GM19023 (cell line): ENCODE results near the gene CAB39L.
A peak's percentile ranks its signal among the peaks of the same experiment; 100 is the strongest.

Experiments
- ATAC-seq: cut with Tn5 transposase; IDR thresholded peaks from one replicate; pipeline ENCODE4 v1.9.1; 2021; ENCODE audit warnings: mild to moderate bottlenecking, moderate library complexity; ENCODE audit not compliant: unreplicated experiment

The CAB39L gene

DNA sequence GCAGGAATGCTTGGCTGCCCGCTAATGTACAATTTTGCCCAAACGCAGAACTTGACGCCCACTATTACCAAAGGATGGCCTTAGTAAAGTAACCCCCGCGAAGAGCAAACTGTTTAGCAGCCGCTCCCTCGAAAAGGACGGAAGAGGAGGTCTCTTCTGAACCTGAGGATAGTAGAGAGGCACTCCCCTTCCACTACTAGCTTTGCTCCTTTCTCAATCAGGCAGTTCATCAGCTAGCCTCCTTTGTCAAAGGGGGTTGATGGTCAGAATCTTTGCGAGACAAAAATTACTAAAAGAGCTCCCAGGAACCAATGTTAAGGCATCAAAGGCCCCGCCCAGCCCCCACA is 534 bp downstream of the CAB39L start:
- ATAC-seq = no peak

DNA sequence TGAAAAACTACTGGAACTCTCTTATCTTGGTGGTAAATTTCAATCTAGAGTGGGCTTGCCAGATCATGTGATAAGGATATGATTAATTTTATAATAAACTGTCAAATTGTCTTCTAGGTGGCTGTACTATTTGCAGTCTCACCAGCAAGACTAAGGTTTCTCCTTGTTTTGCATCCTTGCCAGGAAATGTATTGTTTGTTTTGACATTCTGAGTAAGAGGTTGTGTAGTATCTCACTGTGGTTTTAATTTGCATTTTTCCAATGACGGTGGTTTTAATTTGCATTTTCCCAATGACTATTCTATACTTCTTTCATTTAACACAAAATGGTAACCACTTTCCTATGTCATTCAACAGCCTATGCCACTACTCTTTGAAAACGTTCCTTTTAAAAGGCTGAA is 2.0 kb downstream of the CAB39L start:
- ATAC-seq = no peak

DNA sequence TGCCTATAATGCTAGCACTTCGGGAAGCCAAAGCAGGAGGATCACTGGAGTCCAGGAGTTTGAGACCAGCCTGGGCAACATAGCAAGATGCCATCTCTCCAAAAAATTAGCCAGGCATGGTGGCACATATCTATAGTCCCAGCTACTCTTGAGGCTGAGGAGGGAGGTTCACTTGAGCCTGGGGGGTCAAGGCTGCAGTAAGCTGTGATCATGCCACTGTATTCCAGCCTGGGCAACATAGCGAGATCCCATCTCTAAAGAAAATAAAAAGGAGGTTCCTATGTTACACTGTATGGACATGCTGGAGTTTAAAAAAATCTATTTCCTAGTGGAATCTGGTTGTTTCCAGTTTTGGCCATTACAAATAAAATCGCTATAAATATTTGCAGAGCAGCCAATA is 2.6 kb downstream of the CAB39L start:
- no peak for ATAC-seq

DNA sequence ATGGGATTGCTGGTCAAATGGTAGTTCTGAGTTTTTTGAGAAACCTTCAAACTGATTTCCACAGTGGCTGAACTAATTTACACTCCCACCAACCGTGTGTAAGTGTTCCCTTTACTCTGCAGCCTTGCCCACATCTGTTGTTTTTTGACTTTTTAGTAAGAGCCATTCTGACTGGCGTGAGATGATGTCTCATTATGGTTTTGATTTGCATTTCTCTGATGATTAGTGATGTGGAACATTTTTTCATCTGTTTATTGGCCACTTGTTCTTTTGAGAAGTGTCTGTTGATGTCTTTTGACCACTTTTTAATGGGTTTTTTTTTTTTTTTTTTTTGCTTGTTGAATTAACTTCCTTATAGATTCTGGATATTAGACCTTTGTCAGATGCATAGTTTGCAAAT is 4.3 kb downstream of the CAB39L start:
- ATAC-seq = no peak

DNA sequence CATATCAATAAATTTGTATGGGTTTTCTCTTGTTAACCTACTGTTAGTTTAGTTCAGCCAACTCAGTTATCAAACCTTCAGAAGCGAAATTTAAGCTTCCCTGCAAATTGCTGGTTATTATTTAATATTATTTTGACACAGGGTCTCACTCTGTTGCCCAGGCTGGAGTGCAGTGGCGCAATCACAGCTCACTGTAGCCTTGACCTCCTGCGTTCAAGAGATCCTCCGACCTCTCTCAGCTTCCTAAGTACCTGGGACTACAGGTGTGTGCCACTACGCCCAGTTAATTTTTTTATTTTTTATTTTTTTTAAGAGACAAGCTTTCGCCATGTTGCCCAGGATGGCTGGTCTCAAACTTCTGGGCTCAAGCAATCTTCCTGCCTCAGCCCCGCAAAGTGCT is 6.2 kb downstream of the CAB39L start:
- no peak for ATAC-seq

DNA sequence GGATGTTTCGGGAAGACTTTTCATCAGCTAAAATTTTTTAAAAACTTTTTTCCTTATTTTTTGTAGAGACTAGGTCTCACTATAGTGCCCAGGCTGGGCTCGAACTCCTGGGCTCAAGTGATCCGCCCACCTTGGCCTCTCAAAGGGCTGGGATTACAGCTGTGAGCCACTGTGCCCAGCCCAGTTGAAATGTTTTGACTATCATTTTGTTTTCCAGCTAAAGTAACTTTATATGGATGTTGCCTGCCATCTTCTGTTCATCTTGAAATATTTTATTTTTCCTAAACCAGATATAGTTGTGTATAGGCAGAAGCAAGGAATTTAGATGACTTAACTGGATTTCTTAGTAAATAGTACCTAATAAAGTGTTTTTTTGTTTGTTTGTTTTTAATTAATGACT is 7.0 kb downstream of the CAB39L start:
- no peak for ATAC-seq

DNA sequence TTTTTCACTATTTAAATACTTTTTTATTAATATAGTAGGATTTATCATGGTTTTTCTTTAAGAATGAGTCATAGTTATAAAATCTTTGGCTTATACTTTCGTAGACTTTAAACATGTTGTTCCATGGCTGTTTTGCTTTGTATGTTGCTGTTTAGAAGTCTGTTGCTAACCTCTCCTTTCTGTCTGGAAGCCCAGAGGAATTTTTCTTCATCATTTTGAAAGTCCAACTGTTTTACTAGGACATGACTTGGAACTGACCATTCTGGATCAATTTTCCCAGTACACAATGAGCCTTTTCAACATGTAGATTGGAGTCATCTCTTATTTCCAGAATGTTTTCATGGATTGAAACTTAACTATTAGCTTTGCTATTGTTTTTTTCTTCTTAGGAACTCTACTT is 7.9 kb downstream of the CAB39L start:
- no peak for ATAC-seq

DNA sequence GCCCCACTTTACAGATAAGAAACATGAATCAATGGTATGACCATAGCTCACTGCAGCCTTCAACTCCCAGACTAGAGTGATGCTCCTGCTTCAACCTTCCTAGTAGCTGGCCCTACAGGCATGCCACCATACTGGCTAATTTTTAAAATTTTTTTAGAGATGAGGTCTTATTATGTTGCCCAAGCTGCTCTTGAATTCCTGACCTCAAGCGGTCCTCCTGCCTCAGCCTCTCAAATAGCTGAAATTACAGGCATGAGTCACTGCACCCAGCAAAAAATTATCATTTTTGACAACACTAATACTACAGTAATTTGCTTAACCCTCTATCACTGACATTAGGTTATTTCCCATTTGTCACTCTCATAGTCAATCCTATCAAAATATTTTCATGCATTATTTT is 14.7 kb downstream of the CAB39L start:
- ATAC-seq = no peak

DNA sequence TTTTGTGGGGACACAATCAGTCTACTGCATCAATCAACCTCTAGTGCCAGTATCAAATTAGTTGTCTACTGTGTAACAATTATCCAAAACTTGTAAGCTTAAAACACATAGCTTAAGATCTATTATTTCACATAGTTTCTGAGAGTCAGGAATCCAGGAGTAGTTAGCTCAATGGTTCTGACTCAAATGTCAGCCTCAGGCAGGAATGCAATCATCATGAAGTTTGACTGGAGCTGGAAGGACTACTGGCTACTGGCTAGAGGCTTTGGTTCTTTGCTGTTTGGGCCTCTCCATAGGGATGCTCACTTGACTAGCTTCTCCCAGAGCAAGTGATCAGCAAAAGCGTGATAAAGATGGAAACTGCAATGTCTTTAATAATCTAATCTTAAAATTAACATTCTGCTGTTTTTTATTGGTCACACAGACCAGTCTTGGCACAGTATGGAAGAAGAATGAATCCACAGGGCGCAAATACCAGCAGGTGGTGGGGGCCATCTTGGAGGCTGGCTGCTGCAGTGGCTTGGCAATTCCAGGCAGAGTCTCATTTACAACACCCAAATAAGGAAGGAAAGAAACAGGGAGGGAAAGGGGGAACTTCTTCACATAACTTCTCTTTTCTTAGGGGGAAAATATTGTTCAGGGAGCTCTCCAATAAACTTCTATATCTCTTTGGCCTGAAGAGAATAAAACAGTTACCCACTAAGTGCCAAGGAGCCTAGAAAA is 15.7 kb downstream of the CAB39L start:
- no peak for ATAC-seq

DNA sequence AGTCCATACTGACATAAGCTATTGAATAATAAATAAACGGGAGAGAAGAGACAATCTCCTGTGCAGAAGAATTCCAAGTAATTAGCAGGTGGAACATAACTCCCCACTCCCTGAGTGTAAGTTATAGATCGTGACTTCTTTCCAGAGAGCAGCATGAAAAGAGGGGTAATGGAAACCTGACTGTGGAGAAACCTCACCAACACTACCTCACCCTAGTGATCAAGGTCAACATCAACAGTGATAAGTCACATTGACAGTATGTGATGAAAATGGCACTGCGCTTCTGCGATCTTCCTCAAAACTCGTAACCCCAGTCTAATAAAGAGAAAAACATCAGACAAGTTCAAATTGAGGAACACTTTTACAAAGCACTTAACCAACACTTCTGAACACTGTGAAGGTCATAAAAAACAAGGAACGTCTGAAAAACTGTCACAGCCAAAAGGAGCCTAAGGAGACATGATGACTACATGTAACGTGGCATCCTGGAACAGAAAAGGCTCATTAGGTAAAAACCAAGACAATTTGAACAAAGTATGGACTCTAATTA is 19.8 kb downstream of the CAB39L start:
- no peak for ATAC-seq

DNA sequence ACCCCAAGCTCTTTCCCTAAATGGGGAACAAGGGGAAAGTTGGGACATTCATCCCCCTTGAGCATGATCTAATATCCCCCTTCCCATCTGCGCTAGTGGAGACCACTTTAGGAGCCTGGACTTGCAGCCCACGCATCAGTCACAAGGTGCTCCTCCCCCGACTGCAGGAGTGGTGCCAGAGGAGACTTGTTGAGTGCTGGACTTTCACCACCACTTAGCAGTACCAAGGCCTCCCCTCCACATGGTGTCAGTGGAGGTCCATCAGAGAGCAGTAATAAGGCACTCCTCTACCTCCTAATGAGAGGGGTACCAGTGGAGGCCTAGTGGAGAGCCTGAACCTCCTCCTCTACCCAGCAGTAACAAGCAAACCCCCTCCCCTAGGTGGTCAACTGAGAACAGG is 22.5 kb downstream of the CAB39L start:
- ATAC-seq = peak; percentile 72

DNA sequence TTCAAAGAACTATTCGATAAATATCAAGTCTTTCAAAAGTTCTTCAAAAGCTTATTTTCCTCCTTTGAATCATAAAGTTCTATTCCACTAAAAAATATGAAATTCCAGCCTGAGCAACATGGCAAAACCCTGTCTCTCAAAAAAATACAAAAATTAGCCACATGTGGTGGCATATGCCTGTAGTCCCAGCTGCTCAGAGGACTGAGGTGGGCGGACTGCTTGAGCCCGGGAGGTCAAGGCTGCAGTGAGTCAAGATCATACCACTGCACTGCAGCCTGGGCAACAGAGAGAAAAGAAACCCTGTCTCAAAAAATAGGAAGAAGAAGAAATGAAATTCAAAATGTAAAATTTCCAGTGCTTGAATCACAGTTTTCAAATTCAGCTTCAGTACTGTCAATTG is 24.6 kb downstream of the CAB39L start:
- ATAC-seq = no peak

DNA sequence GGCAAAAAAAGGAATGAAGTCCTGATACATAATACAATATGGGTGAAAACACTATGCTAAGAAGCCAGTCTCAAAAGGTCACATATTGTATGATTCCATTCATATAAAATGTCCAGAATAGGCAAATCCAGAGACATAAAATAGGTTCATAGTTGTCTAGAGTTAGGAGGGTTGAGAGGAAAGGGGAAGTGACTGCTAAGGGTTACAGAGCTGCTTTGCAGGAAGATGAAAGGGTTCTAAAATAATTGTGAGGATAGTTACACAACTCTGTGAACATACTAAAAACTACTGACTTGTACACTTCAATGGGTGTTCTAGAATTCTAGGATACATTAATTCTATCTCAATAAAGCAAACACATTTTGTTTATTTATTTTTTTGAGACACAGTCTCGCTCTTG is 25.7 kb downstream of the CAB39L start:
- ATAC-seq = no peak

DNA sequence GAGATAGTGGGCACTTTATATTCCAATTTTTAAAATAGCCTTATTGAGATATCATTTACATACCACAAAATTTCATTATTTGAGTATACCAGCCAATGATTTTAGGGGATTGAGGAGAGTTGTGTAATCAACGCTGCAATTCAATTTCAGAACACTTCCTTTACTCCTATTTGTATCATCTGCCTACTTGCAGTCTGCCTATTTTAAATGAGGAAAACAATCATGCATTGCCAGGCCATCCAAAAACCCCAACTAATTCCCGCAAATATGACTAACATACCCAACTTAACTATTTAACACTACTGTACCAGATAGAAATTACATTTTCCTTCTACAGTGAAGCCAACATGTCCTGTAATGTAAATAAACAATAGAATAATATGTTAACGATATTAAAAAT is 26.7 kb downstream of the CAB39L start:
- no peak for ATAC-seq

DNA sequence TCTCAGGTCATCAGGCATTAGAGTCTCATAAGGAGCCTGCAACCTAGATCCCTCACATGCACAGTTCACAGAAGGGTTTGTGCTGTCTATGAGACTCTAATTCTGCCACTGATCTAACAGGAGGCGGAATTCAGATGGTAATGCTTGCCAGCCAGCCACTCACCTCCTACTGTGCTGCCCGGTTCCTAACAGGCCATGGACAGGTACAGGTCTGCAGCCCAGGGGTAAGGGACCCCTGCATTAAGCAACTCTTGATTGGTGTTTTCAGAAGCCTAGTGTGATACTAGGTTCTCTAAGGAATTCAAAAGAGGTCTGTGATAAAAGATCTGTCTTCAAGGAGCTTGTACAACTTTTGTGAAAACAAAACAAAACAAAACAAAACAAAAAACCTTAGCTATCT is 31.1 kb downstream of the CAB39L start:
- ATAC-seq = no peak

DNA sequence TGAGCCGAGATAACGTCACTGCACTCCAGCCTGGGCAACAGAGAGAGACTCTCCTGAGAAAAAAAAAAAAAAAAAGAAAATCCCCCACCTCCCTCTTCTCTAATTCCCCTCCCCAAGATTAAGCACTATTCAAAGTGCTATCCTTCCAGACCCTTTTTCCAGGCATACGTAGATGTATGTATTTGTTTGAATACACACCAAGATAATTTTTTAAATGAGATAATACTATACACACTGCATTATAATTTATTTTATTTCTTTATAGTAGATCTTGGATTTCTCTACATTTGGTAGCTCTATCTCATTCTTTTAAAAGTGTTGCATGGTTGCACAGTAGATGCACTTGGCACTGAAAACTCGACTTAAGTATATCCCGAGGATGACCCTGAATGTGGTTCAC is 32.5 kb downstream of the CAB39L start:
- no peak for ATAC-seq

DNA sequence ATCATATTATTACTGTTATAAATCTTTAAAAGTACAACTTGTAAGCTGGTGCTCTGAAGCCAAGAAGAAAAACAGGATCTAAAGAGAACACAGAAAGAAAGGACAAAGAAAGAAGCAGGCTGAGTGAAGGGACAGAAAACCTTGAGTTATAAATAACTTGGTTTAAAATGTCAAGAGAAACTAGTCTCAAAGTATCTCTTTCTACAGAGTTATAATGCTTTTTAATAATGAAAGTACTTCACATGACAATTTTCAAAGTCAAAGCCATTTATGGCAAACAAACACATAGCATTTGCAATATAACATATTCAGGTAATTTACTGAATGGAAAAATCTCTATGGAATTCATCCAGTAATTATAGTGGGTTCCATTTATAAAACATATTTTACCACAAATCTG is 33.4 kb downstream of the CAB39L start:
- no peak for ATAC-seq

DNA sequence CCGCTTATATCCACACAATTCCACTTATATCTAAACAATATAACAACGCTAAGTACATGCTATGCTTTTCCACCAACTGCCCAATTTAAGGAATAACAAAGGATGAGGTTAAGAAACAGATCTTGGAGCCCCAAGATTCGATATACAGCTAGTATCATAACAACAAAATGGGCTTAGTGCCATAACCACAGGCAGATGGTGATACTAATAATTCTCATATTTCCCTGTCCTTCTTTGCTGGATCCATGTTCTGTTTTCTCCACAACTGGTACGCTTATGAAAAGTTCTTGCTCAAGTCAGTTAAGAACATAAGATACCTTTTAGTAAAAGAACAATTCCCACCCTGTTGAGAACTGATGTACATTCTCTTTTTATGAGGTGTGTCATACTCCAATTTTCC is 33.9 kb downstream of the CAB39L start:
- ATAC-seq = no peak

DNA sequence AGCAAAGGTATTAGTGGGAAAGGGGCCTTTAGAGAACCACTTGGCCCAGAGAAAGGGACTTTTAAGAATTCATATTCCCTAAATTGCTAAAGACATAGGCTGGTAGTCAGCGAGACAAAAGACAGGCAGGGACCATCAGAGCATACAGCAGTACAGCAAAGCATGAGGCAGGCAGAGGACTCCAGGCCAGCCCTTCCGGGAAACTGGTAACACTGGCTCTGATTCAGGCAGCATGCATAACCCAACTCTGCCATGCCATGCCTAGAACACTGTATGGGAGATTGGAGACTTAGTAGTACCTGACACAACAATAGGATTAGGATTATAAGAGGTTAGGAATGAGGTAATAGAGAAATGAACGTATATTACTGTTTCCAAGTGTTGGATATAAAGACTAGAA is 34.9 kb downstream of the CAB39L start:
- no peak for ATAC-seq

DNA sequence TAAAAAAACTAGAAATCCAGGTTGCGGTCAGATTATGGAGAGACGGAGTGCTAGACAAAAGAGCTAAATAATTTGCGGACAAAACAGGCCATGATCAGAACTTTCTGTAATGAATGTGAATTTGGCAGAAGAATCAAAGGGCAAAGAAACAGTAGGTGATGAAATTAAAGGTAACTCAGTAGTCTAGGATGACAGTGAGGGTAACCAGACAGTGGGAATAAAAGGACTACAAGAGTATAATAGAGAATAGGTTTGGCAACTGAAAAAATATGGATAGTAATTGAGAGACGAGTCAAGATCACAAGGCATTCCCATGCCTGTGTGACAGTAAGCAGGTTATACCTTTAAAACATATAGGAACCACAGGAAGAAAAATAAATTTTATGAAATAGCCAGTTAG is 35.9 kb downstream of the CAB39L start:
- no peak for ATAC-seq

DNA sequence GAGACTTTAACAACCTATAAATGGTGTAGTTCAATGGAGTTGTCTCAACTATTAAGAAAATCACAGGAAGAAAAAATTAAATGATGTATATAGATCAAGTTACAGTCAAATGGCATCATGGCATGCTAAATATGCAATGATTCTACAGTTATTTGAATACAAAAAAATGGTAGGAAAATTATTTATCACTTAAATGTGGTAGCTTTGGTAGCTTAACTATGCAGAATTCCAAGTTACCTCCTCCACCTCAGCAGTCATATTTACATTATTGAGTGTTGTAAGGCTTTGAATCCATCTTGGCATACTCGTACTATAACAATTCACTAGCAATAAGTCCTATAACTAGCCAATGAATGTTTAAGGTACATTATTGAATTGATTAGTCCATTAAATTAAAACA is 36.8 kb downstream of the CAB39L start:
- ATAC-seq = no peak

DNA sequence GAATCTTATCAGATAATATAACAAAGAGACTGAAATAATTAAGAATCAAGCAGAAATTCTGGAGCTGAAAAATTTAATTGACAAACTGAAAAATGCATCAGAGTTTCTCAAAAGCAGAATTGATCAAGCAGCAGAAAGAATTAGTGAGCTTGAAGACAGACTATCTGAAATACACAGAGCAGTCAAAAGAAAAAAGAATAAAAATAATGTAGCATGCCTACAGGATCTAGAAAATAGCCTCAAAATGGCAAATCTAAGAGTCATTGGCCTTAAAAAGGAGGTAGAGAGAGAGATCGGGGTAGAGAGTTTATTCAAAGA is 39.2 kb downstream of the CAB39L start:
- ATAC-seq = no peak

DNA sequence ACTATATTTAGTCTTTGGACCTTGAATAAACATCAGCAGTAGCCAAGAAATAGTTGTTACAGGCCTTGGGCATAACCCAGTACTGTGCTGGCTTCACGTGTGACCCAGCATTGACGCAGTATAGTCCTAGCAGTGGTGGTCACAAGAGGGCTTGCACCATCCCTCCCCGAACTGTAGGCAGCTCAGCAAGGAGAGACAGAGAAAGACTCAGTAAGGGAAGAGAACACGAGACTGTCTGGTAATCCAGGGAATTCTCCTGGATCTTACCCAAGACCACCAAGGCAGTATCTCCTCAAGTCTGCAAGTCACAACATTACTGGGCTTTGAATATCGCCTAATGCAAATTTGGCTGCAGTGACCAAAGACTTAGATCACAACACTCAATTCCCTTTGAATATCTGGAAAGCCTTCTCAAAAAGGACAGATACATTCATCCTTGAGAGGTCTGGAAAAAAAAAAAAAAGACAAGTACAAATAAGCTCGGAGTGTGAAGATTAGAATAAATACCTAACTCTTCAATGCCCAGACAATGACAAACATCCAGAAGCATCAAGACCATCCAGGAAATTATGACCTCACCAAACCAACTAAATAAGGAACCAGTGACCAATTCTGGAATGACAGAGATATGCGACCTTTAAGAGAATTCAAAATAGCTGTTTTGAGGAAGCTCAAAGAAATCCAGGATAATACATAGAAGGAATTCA is 39.7 kb downstream of the CAB39L start:
- ATAC-seq = no peak
